ENCODE results near the gene CERS6. TPM values are rescaled to one million over a fixed set of nuclear protein-coding genes. Genes with fewer than 3 reads are reported as not detected.

The CERS6 gene
- total and polyA plus RNA-seq, 10 of the 15 experiments (the other 5 are each of a cell fraction or from before 2014, with no cell fraction given) = 1.3 to 20.4 (median 14.1) TPM

GRCh38 chr2:168441214-168441872 lies 14.7 kb upstream of the CERS6 start:
- peaks cover 2% of the 10 kb centered on the region for H3K9me3 ChIP-seq (replicated peaks; ENCODE audit: control insufficient read depth, insufficient read depth, low read length)
- TF ChIP-seq TCF7 (IDR thresholded peaks at IDR 0.05; ENCODE audit: borderline replicate concordance) (no peak), MYB (IDR thresholded peaks at IDR 0.05; ENCODE audit: borderline replicate concordance, low read depth, low read length) (no peak), CUX1 (IDR thresholded peaks at IDR 0.05; ENCODE audit: insufficient replicate concordance, low read depth, low read length) (no peak), E4F1 (IDR thresholded peaks at IDR 0.05; ENCODE audit: borderline replicate concordance, partially characterized antibody) (no peak), ZZZ3 (IDR thresholded peaks at IDR 0.05; ENCODE audit: control insufficient read depth, insufficient read length, low read depth) (no peak), ATF3 (IDR thresholded peaks at IDR 0.05; ENCODE audit: borderline replicate concordance, extremely low read depth, low read depth, low read length) (no peak), CHD1 (IDR thresholded peaks at IDR 0.05; ENCODE audit: low read depth, low read length) (no peak), BMI1 (IDR thresholded peaks at IDR 0.05; ENCODE audit: borderline replicate concordance) (no peak), SRF (IDR thresholded peaks at IDR 0.05; ENCODE audit: low read depth in 2 of 2, low read length in 2 of 2) (no peak), TCF12 (IDR thresholded peaks at IDR 0.05; ENCODE audit: low read depth, low read length) (no peak)
- no peaks in the 10 kb centered on the region for H4K20me1 ChIP-seq (ENCODE audit: control insufficient read depth, insufficient read depth)
- no TSS peak for BruUV-seq (replicated peaks)
- SMC1A ChIA-PET (ENCODE audit: uncharacterized antibody, unreplicated experiment) = interaction anchor here (0.7 kb wide), 1 partner anchor 77 kb away, joined by 3 read pairs; no protein-coding TSS in a partner anchor
- H2AFZ ChIP-seq (ENCODE audit: control insufficient read depth, low read depth, low read length) = no peak overlapping the region
- POLR2A ChIA-PET = no interaction called here
- WGBS (ENCODE audit: insufficient coverage, insufficient replicate concordance, low lambda C conversion rate, missing lambda C conversion rate) = 72% methylated on average over 6 of the region's 6 CpGs
- H3K79me2 ChIP-seq (ENCODE audit: control insufficient read depth, insufficient read depth, low read length) = no peaks in the 10 kb centered on the region
- in situ Hi-C loops (cut with MboI) (no loop called here), intact Hi-C loops (cut with micrococcal nuclease; ENCODE audit: unreplicated experiment) (no loop called here)
- FAIRE-seq = no peak
- H3K4me2 ChIP-seq (ENCODE audit: control insufficient read depth, insufficient read depth) = no peak overlapping the region
- CTCF ChIA-PET = no interaction called here
- no peak for ATAC-seq
- no peak for DNase-seq (ENCODE audit: low read depth, low spot score)
- H3K27me3 ChIP-seq (replicated peaks in 1 of 2; ENCODE audit: control insufficient read depth in 2 of 2, insufficient read depth in 2 of 2, low read length in 1 of 2) = no peaks in the 10 kb centered on the region
- no peak overlapping the region for H3K9ac ChIP-seq (ENCODE audit: control insufficient read depth, insufficient read depth, low read length)
- no peaks in the 10 kb centered on the region for H3K36me3 ChIP-seq (ENCODE audit: control insufficient read depth in 2 of 2, insufficient read depth in 2 of 2, low read length in 1 of 2)
- no peaks in the 10 kb centered on the region for H3K4me1 ChIP-seq (ENCODE audit: control insufficient read depth, insufficient read depth, low read length)
- H3K4me3 ChIP-seq = no peak overlapping the region
- RAD21 ChIA-PET (ENCODE audit: unreplicated experiment) = interaction anchor here (1.1 to 1.3 kb wide), 2 partner anchors 10 to 265 kb away, joined by 3 read pairs; no protein-coding TSS in a partner anchor
- no peak overlapping the region for H3K27ac ChIP-seq (ENCODE audit: control insufficient read depth, insufficient read depth)

Measured in GM12878 (cell line).